ENCODE measurements around the gene PRR18.

DNA sequence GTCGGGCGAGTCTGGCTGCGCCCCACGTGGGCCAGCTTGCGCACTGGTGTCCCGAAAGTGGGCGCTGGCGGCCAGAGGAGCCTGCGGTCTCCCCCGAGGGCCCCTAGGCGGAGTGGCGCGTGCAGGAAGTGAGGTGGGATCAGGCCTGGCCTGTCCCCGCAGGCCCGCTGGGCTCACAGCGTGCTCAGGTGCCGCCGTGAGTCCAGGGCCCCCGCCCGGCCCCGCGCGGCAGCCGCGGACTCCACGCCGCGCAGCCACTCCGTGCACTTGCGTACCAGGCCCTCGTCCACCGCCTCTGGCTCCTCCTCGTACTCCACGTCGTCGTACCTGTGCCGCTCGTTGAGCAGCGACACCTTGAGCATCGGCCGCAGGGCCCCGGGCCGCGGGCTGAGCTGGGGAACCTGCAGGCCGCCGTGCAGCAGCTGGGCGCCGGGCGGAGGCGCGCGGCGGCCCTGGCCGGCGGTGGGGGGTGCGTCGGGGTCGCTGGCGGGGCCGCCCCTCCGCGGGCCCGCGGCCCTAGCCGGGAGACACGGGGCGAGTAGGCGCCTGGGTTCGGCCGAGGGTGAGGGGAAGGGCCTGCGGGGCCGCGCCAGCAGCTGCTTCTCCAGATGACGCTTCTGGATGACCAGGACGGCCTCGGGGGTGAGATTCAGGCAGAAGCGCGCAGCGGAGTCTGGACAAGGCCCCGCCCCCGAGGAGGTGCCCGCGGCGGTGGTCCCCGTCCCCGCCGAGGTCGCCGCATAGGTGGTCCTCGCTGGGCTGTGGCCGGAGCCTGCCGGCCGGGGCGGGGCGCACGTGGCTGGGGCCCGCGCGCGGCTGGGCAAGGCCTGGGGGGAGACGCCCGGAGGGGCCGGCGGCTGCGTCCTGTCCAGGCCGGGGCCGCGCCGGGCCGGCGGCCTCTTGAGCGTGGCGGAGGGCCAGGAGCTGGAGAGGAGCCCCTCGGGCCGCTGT, 835 bp downstream of the PRR18 start:
- TF ChIP-seq CTCF (CRISPR knock-in tag; IDR thresholded peaks at IDR 0.05): no peak
- TF ChIP-seq, protein P1, sequence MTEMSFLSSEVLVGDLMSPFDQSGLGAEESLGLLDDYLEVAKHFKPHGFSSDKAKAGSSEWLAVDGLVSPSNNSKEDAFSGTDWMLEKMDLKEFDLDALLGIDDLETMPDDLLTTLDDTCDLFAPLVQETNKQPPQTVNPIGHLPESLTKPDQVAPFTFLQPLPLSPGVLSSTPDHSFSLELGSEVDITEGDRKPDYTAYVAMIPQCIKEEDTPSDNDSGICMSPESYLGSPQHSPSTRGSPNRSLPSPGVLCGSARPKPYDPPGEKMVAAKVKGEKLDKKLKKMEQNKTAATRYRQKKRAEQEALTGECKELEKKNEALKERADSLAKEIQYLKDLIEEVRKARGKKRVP (CRISPR knock-in tag; IDR thresholded peaks at IDR 0.05): no peak
- no peak for TF ChIP-seq NFYC (CRISPR knock-in tag; IDR thresholded peaks at IDR 0.05)
- no peak for TF ChIP-seq PCBP1 (IDR thresholded peaks at IDR 0.05; ENCODE audit: borderline replicate concordance, low read depth, low read length)
- no peak for TF ChIP-seq ZNF609 (CRISPR knock-in tag; IDR thresholded peaks at IDR 0.05; ENCODE audit: borderline replicate concordance)
- TF ChIP-seq, protein P2, sequence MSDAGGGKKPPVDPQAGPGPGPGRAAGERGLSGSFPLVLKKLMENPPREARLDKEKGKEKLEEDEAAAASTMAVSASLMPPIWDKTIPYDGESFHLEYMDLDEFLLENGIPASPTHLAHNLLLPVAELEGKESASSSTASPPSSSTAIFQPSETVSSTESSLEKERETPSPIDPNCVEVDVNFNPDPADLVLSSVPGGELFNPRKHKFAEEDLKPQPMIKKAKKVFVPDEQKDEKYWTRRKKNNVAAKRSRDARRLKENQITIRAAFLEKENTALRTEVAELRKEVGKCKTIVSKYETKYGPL (CRISPR knock-in tag; IDR thresholded peaks at IDR 0.05): no peak

Measured in HepG2 (cell line).